ENCODE results near the gene EMC9. TPM values are rescaled to one million over a fixed set of nuclear protein-coding genes. Genes with fewer than 3 reads are reported as not detected.

EMC9 gene
- total RNA-seq, 1 donor from 2014 or later: 18.5 TPM

- H3K4me1 ChIP-seq (ENCODE audit: insufficient read depth, low read length): peaks cover 15% of the 10 kb centered on the region
- H3K27me3 ChIP-seq (ENCODE audit: insufficient read depth, low read length): no peaks in the 10 kb centered on the region
- TF ChIP-seq, protein P1, sequence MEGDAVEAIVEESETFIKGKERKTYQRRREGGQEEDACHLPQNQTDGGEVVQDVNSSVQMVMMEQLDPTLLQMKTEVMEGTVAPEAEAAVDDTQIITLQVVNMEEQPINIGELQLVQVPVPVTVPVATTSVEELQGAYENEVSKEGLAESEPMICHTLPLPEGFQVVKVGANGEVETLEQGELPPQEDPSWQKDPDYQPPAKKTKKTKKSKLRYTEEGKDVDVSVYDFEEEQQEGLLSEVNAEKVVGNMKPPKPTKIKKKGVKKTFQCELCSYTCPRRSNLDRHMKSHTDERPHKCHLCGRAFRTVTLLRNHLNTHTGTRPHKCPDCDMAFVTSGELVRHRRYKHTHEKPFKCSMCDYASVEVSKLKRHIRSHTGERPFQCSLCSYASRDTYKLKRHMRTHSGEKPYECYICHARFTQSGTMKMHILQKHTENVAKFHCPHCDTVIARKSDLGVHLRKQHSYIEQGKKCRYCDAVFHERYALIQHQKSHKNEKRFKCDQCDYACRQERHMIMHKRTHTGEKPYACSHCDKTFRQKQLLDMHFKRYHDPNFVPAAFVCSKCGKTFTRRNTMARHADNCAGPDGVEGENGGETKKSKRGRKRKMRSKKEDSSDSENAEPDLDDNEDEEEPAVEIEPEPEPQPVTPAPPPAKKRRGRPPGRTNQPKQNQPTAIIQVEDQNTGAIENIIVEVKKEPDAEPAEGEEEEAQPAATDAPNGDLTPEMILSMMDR (IDR thresholded peaks at IDR 0.05; ENCODE audit: insufficient read depth, low read depth, low read length): no peak
- TF ChIP-seq EZH2 (IDR thresholded peaks at IDR 0.05; ENCODE audit: insufficient read depth, low read length): no peak
- no peaks in the 10 kb centered on the region for H3K79me2 ChIP-seq (ENCODE audit: insufficient read depth, low read length)
- DNase-seq (ENCODE audit: low read depth) (no peak), FAIRE-seq (no peak)
- H3K36me3 ChIP-seq (ENCODE audit: insufficient read depth, low read length): peaks cover 18% of the 10 kb centered on the region
- H2AFZ ChIP-seq (ENCODE audit: low read depth, low read length): no peak overlapping the region
- Mint-ChIP-seq H3K27ac (ENCODE audit: unreplicated experiment) (no peak overlapping the region), H3K4me3 (ENCODE audit: unreplicated experiment) (no peak overlapping the region), H3K9me3 (ENCODE audit: unreplicated experiment) (no peaks in the 10 kb centered on the region), H3K27me3 (ENCODE audit: low read depth, unreplicated experiment) (no peaks in the 10 kb centered on the region), H3K4me1 (ENCODE audit: low read depth, unreplicated experiment) (peaks cover 7% of the 10 kb centered on the region), H3K36me3 (ENCODE audit: low read depth, unreplicated experiment) (peaks cover 22% of the 10 kb centered on the region)
- no peak overlapping the region for H3K4me3 ChIP-seq (ENCODE audit: insufficient read depth, low read depth, low read length)
- H4K20me1 ChIP-seq (ENCODE audit: insufficient read depth, low read length): peaks cover 30% of the 10 kb centered on the region
- no peak overlapping the region for H3K9ac ChIP-seq (ENCODE audit: low read length)
- H3K9me3 ChIP-seq (ENCODE audit: insufficient read depth, low read depth, low read length): no peaks in the 10 kb centered on the region
- no peak overlapping the region for H3K27ac ChIP-seq (ENCODE audit: low read depth, low read length)
- H3K4me2 ChIP-seq (ENCODE audit: low read length): no peak overlapping the region
These were observed 35.2 kb upstream of the EMC9 start for GRCh38 chr14:24176599-24176998.

DNA sequence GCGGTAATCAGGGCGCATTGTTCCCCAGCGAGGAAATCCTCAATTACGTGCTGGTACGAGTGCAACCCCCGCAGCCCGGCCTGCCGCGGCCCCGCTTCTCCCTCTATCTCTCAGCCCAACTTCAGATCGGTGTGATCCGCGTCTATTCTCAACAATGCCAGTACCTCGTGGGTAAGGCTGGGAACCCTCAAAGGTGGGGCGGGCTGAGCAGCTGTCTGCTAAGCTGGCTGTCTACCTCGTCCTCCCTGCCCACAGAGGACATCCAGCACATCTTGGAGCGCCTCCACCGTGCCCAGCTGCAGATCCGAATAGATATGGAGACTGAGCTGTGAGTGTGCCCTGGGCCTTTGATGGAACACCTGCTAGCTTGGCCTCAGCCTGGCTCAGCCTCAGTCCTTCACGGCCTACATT lies 31.5 kb upstream of the EMC9 start:
- Histone ChIP-seq H3K9ac (ENCODE audit: low read length) (peak overlapping the region; percentile 36), H3K36me3 (ENCODE audit: insufficient read depth, low read length) (no peaks in the 10 kb centered on the region), H3K4me3 (ENCODE audit: insufficient read depth, low read depth, low read length) (peak overlapping the region; percentile 50), H3K27ac (ENCODE audit: low read depth, low read length) (no peak overlapping the region), H3K9me3 (ENCODE audit: insufficient read depth, low read depth, low read length) (no peaks in the 10 kb centered on the region), H3K79me2 (ENCODE audit: insufficient read depth, low read length) (no peaks in the 10 kb centered on the region), H3K4me1 (ENCODE audit: insufficient read depth, low read length) (peaks cover 14% of the 10 kb centered on the region), H3K27me3 (ENCODE audit: insufficient read depth, low read length) (no peaks in the 10 kb centered on the region), H4K20me1 (ENCODE audit: insufficient read depth, low read length) (peaks cover 5% of the 10 kb centered on the region), H2AFZ (ENCODE audit: low read depth, low read length) (no peak overlapping the region), H3K4me2 (ENCODE audit: low read length) (peak overlapping the region; percentile 84)
- Mint-ChIP-seq H3K27ac (ENCODE audit: unreplicated experiment) (no peak overlapping the region), H3K4me1 (ENCODE audit: low read depth, unreplicated experiment) (peaks cover 2% of the 10 kb centered on the region), H3K36me3 (ENCODE audit: low read depth, unreplicated experiment) (peaks cover 23% of the 10 kb centered on the region), H3K9me3 (ENCODE audit: unreplicated experiment) (no peaks in the 10 kb centered on the region), H3K27me3 (ENCODE audit: low read depth, unreplicated experiment) (no peaks in the 10 kb centered on the region), H3K4me3 (ENCODE audit: unreplicated experiment) (peak overlapping the region; percentile 66)
- TF ChIP-seq EZH2 (IDR thresholded peaks at IDR 0.05; ENCODE audit: insufficient read depth, low read length): no peak
- TF ChIP-seq, protein P1 (IDR thresholded peaks at IDR 0.05; ENCODE audit: insufficient read depth, low read depth, low read length): no peak
- DNase-seq (ENCODE audit: low read depth): no peak
- no peak for FAIRE-seq

DNA sequence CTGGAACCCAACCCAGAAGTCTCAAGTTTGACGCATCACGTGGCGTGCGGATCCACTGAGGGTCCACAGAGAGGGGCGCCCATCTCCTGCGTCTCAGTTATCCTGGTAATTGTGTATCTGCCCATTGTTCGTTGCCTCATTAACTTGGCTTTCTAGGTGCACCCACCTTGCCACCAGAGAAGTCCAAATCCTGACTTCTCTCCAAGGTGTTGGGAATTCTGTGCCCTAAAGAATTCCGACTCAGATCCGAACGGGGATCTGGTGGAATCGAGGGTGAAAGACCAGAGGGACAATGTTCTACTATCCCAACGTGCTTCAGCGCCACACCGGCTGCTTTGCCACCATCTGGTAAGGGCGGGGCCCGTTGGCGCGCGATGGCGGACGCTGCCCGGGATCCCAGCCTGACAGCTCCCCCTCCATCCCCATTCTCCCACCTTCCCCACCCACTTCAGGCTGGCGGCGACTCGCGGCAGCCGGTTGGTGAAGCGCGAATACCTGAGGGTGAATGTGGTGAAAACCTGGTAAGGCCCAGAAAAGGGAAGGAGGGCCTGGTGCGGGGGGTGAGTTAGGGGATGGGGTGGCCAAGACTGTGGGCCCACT lies 31.0 kb upstream of the EMC9 start:
- H3K9me3 Mint-ChIP-seq (ENCODE audit: unreplicated experiment): no peaks in the 10 kb centered on the region
- Histone ChIP-seq H3K27ac (ENCODE audit: low read depth, low read length) (no peak overlapping the region), H3K36me3 (ENCODE audit: insufficient read depth, low read length) (no peaks in the 10 kb centered on the region), H3K4me2 (ENCODE audit: low read length) (peak overlapping the region; percentile 84), H4K20me1 (ENCODE audit: insufficient read depth, low read length) (peaks cover 4% of the 10 kb centered on the region), H3K79me2 (ENCODE audit: insufficient read depth, low read length) (no peaks in the 10 kb centered on the region), H3K9ac (ENCODE audit: low read length) (peak overlapping the region; percentile 36), H3K4me1 (ENCODE audit: insufficient read depth, low read length) (peaks cover 14% of the 10 kb centered on the region), H3K27me3 (ENCODE audit: insufficient read depth, low read length) (no peaks in the 10 kb centered on the region), H2AFZ (ENCODE audit: low read depth, low read length) (peak overlapping the region; percentile 63), H3K9me3 (ENCODE audit: insufficient read depth, low read depth, low read length) (no peaks in the 10 kb centered on the region), H3K4me3 (ENCODE audit: insufficient read depth, low read depth, low read length) (peak overlapping the region; percentile 50)
- no peak overlapping the region for H3K27ac Mint-ChIP-seq (ENCODE audit: unreplicated experiment)
- H3K36me3 Mint-ChIP-seq (ENCODE audit: low read depth, unreplicated experiment): peaks cover 25% of the 10 kb centered on the region
- no peaks in the 10 kb centered on the region for H3K4me1 Mint-ChIP-seq (ENCODE audit: low read depth, unreplicated experiment)
- H3K4me3 Mint-ChIP-seq (ENCODE audit: unreplicated experiment): peak overlapping the region; percentile 75
- no peaks in the 10 kb centered on the region for H3K27me3 Mint-ChIP-seq (ENCODE audit: low read depth, unreplicated experiment)
- no peak for DNase-seq (ENCODE audit: low read depth)
- no peak for TF ChIP-seq EZH2 (IDR thresholded peaks at IDR 0.05; ENCODE audit: insufficient read depth, low read length)
- TF ChIP-seq, protein P1 (IDR thresholded peaks at IDR 0.05; ENCODE audit: insufficient read depth, low read depth, low read length): no peak
- no peak for FAIRE-seq
